ENCODE results near the gene RSU1.

GRCh38 chr10:16544591-16544990 lies 272.6 kb downstream of the RSU1 start:
- TF ChIP-seq CTCF (IDR thresholded peaks at IDR 0.05; ENCODE audit: low read length) (no peak), EZH2 (IDR thresholded peaks at IDR 0.05; ENCODE audit: borderline replicate concordance, low read length) (no peak)

All from OCI-LY1 (cell line).